ENCODE results near the gene BCL11A. TPM values are rescaled to one million over a fixed set of nuclear protein-coding genes. Genes with fewer than 3 reads are reported as not detected.

BCL11A gene
- total and polyA plus RNA-seq, 9 donors: 0.81 to 5.7 (median 3.2) TPM; not detected in 1

DNA sequence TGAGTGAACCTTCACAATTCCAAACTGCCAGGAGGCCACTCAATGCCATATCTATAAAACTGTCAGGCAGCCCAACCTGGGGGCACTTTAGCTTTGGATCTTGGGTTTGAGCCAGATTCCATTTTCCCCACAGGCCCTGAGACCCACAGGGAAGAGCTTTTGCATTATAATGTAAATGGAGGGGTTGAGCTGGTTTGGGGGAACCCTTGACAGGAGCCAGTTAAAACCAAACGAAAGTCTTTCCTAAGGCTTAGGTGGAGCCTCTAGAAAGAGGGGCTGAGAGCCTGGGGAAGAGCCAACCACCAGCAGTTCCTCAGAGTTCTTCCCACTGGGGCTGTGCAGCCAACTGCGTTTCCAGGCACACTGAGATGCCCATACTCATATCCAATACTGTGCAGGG is 42.7 kb downstream of the BCL11A start:
- no peak overlapping the region for H3K27ac ChIP-seq
- no peaks in the 10 kb centered on the region for H3K27me3 ChIP-seq
- H3K9me3 ChIP-seq: no peaks in the 10 kb centered on the region
- H3K4me1 ChIP-seq (ENCODE audit: insufficient read depth): no peaks in the 10 kb centered on the region
- 83 to 94% (median 85%) methylated on average over 2 of the region's 2 CpGs for WGBS, 3 donors
- intact Hi-C loops (cut with DNase I): no loop called here
- no peak overlapping the region for H3K4me3 ChIP-seq
- TF ChIP-seq EP300 (IDR thresholded peaks at IDR 0.05): no peak
- TF ChIP-seq, protein P1, sequence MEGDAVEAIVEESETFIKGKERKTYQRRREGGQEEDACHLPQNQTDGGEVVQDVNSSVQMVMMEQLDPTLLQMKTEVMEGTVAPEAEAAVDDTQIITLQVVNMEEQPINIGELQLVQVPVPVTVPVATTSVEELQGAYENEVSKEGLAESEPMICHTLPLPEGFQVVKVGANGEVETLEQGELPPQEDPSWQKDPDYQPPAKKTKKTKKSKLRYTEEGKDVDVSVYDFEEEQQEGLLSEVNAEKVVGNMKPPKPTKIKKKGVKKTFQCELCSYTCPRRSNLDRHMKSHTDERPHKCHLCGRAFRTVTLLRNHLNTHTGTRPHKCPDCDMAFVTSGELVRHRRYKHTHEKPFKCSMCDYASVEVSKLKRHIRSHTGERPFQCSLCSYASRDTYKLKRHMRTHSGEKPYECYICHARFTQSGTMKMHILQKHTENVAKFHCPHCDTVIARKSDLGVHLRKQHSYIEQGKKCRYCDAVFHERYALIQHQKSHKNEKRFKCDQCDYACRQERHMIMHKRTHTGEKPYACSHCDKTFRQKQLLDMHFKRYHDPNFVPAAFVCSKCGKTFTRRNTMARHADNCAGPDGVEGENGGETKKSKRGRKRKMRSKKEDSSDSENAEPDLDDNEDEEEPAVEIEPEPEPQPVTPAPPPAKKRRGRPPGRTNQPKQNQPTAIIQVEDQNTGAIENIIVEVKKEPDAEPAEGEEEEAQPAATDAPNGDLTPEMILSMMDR (IDR thresholded peaks at IDR 0.05): no peak
- TF ChIP-seq POLR2A (IDR thresholded peaks at IDR 0.05): no peak
- no peaks in the 10 kb centered on the region for H3K36me3 ChIP-seq
- no peak for DNase-seq

GRCh38 chr2:60509066-60509465 is 44.4 kb downstream of the BCL11A start:
- WGBS, 3 donors: 29 to 43% (median 39%) methylated on average over 8 of the region's 8 CpGs
- intact Hi-C loops (cut with DNase I): no loop called here
- H3K27ac ChIP-seq: no peak overlapping the region

GRCh38 chr2:60508339-60508917 is 45.0 kb downstream of the BCL11A start:
- intact Hi-C loops (cut with DNase I): no loop called here
- Histone ChIP-seq H3K4me1 (ENCODE audit: insufficient read depth) (no peaks in the 10 kb centered on the region), H3K4me3 (no peak overlapping the region), H3K27me3 (no peaks in the 10 kb centered on the region), H3K27ac (no peak overlapping the region), H3K9me3 (no peaks in the 10 kb centered on the region), H3K36me3 (no peaks in the 10 kb centered on the region)
- TF ChIP-seq, protein P1 (IDR thresholded peaks at IDR 0.05): no peak
- TF ChIP-seq EP300 (IDR thresholded peaks at IDR 0.05) (no peak), POLR2A (IDR thresholded peaks at IDR 0.05) (no peak)
- WGBS, 3 donors: 83 to 91% (median 85%) methylated on average over 8 of the region's 8 CpGs
- no peak for DNase-seq

More at GRCh38 chr2:60509066-60509465, 44.4 kb downstream of the BCL11A start:
- Histone ChIP-seq H3K27me3 (no peaks in the 10 kb centered on the region), H3K4me1 (ENCODE audit: insufficient read depth) (no peaks in the 10 kb centered on the region), H3K9me3 (no peaks in the 10 kb centered on the region), H3K4me3 (no peak overlapping the region), H3K36me3 (no peaks in the 10 kb centered on the region)
- DNase-seq: no peak
- TF ChIP-seq EP300 (IDR thresholded peaks at IDR 0.05): no peak

- 75 to 84% (median 83%) methylated on average over 9 of the region's 9 CpGs for WGBS, 3 donors
- no peaks in the 10 kb centered on the region for H3K36me3 ChIP-seq
- TF ChIP-seq POLR2A (IDR thresholded peaks at IDR 0.05) (no peak), EP300 (IDR thresholded peaks at IDR 0.05) (no peak)
- TF ChIP-seq, protein P1 (IDR thresholded peaks at IDR 0.05): no peak
- no peak overlapping the region for H3K4me3 ChIP-seq
- DNase-seq: no peak
- no peak overlapping the region for H3K27ac ChIP-seq
- H3K27me3 ChIP-seq: no peaks in the 10 kb centered on the region
- no peaks in the 10 kb centered on the region for H3K4me1 ChIP-seq (ENCODE audit: insufficient read depth)
- intact Hi-C loops (cut with DNase I): no loop called here
- no peaks in the 10 kb centered on the region for H3K9me3 ChIP-seq
These were observed 46.1 kb downstream of the BCL11A start for GRCh38 chr2:60507211-60507965.

DNA sequence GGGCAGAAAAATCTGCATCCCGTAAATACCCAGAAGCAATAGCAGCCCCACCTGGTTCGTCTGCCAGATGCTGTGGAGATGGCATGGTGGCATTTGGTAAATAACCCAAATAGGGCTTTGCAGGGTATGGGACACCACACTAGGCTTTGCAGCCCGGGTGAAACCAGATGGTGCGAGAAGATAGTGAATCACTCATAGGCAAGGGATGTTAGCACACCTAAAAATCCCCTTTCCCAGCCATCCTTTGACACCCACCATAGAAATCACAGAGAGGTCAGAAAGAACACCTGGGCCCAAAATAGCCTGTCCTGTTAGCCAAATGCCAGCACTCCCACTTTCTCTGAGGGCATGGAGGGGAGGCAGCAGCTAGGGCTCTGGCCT is 47.6 kb downstream of the BCL11A start:
- Histone ChIP-seq H3K4me1 (ENCODE audit: insufficient read depth) (no peaks in the 10 kb centered on the region), H3K4me3 (no peak overlapping the region), H3K36me3 (no peaks in the 10 kb centered on the region), H3K27ac (no peak overlapping the region), H3K9me3 (no peaks in the 10 kb centered on the region), H3K27me3 (no peaks in the 10 kb centered on the region)
- intact Hi-C loops (cut with DNase I): no loop called here
- WGBS, 3 donors: 89 to 94% (median 90%) methylated on average over 4 of the region's 4 CpGs
- TF ChIP-seq POLR2A (IDR thresholded peaks at IDR 0.05): no peak
- TF ChIP-seq, protein P1 (IDR thresholded peaks at IDR 0.05): no peak
- TF ChIP-seq EP300 (IDR thresholded peaks at IDR 0.05): no peak
- DNase-seq: no peak
